Tibial nerve (tissue), 4 donors: Measurements from ENCODE around the gene UBE2J2. TPM values are rescaled to one million over a fixed set of nuclear protein-coding genes. Genes with fewer than 3 reads are reported as not detected.
A peak's percentile ranks its signal among the peaks of the same experiment; 100 is the strongest.

ENCODE experiments used
- DNase-seq, 2 donors: peaks; one replicate each; pipeline ENCODE4 v3.0.0-alpha.2; 2019; ENCODE audit warnings: low spot score in 2 of 2
- H3K27ac ChIP-seq, 4 donors: fragments of 200-600 bp; sonication (generic) in 3 of 4; one replicate each; pipeline ENCODE4 v1.5.1; 2017 to 2019; ENCODE audit warnings: mild to moderate bottlenecking in 1 of 4
- H3K27me3 ChIP-seq, 2 donors: fragments of 200-600 bp; sonication (generic) in 1 of 2; one replicate each; pipeline versions ENCODE4 v1.5.1 to v1.6.0; 2017 to 2019
- H3K36me3 ChIP-seq, 3 donors: fragments of 200-600 bp; sonication (generic); one replicate each; pipeline ENCODE4 v1.5.1; 2018 to 2019
- H3K4me1 ChIP-seq, 4 donors: fragments of 200-600 bp; sonication (generic) in 3 of 4; one replicate each; pipeline ENCODE4 v1.5.1; 2017 to 2019
- H3K4me3 ChIP-seq, 4 donors: fragments of 200-600 bp; sonication (generic) in 3 of 4; one replicate each; pipeline ENCODE4 v1.5.1; 2017 to 2019; ENCODE audit warnings: mild to moderate bottlenecking in 1 of 4, moderate library complexity in 1 of 4
- H3K9me3 ChIP-seq, 4 donors: fragments of 200-600 bp; sonication (generic) in 3 of 4; one replicate each; pipeline ENCODE4 v1.5.1; 2017 to 2019
- CTCF ChIP-seq, 5 experiments: fragments of 200-600 bp in 3 of 5; fragments of 450-650 bp in 2 of 5; sonication (generic) in 3 of 5; IDR thresholded peaks; one replicate each; pipeline ENCODE4 v1.5.1; 2016 to 2019; ENCODE audit warnings: antibody characterized with exemption in 5 of 5, mild to moderate bottlenecking in 3 of 5, moderate library complexity in 2 of 5
- EP300 ChIP-seq, 2 donors: sonication (generic); formaldehyde crosslinking; IDR thresholded peaks; one replicate each; pipeline ENCODE4 v1.6.1; 2017; ENCODE audit warnings: antibody characterized with exemption in 2 of 2, mild to moderate bottlenecking in 1 of 2
- POLR2A ChIP-seq, 2 donors: fragments of 450-650 bp; IDR thresholded peaks; one replicate each; pipeline ENCODE4 v1.6.1; 2017; ENCODE audit warnings: antibody characterized with exemption in 2 of 2, mild to moderate bottlenecking in 2 of 2, moderate library complexity in 2 of 2
- WGBS, 2 donors: methylation state at CpG; one replicate each; pipeline ENCODE4 v1.1.5; 2018; 5-methylcytosine and 5-hydroxymethylcytosine counted together
- total RNA-seq, 4 donors: library from RNA; depleted of rRNA; stranded (reverse); fragments of >200 nt; gene quantifications; one replicate each; pipeline ENCODE4 v1.1.0, GENCODE V29; 2016

The UBE2J2 gene
- total RNA-seq, 4 donors from 2014 or later = 42.2 to 61.0 (median 53.5) TPM

DNA sequence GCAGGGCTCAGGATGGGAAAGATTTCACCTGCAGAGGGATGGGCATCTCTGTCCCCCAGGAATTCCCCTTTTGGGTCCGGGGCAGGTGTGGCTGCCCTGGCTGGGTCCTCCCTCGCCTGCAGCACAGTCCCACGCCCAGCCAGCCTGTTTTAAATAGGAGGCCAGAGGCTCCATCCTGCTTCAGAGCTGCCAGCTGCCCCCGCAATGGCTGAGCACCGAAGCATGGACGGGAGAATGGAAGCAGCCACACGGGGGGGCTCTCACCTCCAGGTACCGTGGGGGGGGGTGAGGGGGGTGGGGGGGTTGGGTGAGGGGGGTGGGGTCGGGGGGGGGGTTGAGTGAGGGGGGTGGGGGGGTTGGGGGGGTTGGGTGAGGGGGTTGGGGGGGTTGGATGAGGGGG lies 10.2 kb upstream of the UBE2J2 start:
- Histone ChIP-seq H3K9me3 (no peaks in the 10 kb centered on the region), H3K27ac (no peak overlapping the region), H3K4me1 (no peaks in the 10 kb centered on the region), H3K4me3 (no peak overlapping the region), H3K27me3 (peaks cover 0 to 23% of the 10 kb centered on the region in 2 donors), H3K36me3 (no peaks in the 10 kb centered on the region)
- no peak for TF ChIP-seq POLR2A (IDR thresholded peaks at IDR 0.05)
- no peak for TF ChIP-seq CTCF (IDR thresholded peaks at IDR 0.05)
- TF ChIP-seq EP300 (IDR thresholded peaks at IDR 0.05) = no peak
- WGBS, 2 donors = 53% methylated on average over 3 of the region's 9 CpGs; no CpG with 5 or more reads in 1 of the 2 donors
- no peak for DNase-seq

DNA sequence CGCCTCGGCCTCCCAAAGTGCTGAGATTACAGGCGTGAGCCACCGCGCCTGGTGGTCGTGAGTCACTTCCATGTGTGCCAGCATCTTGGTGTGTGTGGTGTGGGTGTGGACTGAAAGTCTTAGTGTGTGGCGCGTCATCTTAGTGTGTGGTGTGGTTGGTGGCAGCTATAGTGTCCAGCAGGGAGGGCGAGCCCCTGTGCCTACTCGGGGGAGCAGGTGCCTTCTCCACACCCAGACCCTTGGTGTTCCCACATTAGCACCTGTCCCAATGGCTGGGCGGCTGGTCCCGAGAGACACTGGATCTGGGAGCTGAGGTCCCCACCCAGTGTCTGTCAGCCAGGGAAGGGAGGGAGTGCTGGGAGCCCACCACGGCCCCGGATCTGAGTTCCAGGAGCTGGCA lies 9.3 kb upstream of the UBE2J2 start:
- H3K4me3 ChIP-seq = no peak overlapping the region
- no peaks in the 10 kb centered on the region for H3K36me3 ChIP-seq
- peaks cover 0 to 23% of the 10 kb centered on the region in 2 donors for H3K27me3 ChIP-seq
- WGBS, 2 donors = 90 to 91% methylated on average over 14 of the region's 14 CpGs
- no peaks in the 10 kb centered on the region for H3K4me1 ChIP-seq
- DNase-seq = no peak
- no peak for TF ChIP-seq POLR2A (IDR thresholded peaks at IDR 0.05)
- TF ChIP-seq EP300 (IDR thresholded peaks at IDR 0.05) = no peak
- no peak for TF ChIP-seq CTCF (IDR thresholded peaks at IDR 0.05)
- no peak overlapping the region for H3K27ac ChIP-seq
- H3K9me3 ChIP-seq = no peaks in the 10 kb centered on the region

DNA sequence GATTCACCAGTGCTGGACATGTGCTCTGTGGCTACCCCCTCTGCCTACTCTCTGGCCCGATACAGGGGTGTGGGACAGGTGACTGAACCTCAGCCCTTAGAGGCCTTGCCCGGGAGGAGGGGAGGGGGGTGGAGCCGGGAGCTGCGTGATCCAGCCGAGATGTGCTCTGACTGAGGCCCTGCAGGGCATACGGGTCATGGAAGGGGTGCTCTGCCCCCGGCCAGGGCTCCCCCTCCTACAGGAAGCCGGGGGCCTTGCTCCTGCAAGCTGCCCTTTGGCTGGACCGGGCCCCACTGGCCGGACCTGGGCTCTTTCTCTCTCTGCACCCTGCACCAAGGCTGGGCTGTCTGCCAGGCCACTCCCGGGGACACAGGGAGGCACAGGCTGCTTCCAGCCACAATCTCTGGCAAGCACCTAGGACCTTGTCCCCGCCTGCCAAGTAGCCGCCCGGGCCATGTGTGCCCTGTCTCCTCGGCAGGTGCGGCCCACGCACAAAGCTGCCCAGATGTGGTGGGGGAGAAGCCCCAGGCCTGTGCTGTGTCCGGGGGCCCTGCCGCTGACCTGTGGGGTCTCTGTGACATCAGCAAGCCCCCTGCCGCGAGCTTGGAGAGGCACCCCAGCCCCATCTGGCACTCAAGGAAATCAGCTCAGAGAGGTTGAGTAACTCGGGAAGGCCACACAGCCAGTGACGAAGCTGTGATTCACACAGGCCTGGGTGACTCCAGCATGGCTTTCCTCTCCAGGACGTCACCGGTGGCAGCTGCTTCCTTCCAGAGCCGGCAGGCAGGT lies 8.1 kb upstream of the UBE2J2 start:
- H3K36me3 ChIP-seq = no peaks in the 10 kb centered on the region
- no peaks in the 10 kb centered on the region for H3K9me3 ChIP-seq
- H3K4me1 ChIP-seq = no peaks in the 10 kb centered on the region
- no peak overlapping the region for H3K4me3 ChIP-seq
- DNase-seq = no peak
- peaks cover 0 to 18% of the 10 kb centered on the region in 2 donors for H3K27me3 ChIP-seq
- H3K27ac ChIP-seq = peak overlapping the region in 1 of 4 donors; percentile 59
- WGBS, 2 donors = 42 to 60% methylated on average over 4 to 15 of the region's 26 CpGs
- no peak for TF ChIP-seq EP300 (IDR thresholded peaks at IDR 0.05)
- TF ChIP-seq CTCF (IDR thresholded peaks at IDR 0.05) = no peak
- no peak for TF ChIP-seq POLR2A (IDR thresholded peaks at IDR 0.05)

GRCh38 chr1:1280782-1281481 lies 7.3 kb upstream of the UBE2J2 start:
- no peaks in the 10 kb centered on the region for H3K4me1 ChIP-seq
- H3K9me3 ChIP-seq = no peaks in the 10 kb centered on the region
- no peak overlapping the region for H3K4me3 ChIP-seq
- peak overlapping the region in 1 of 4 donors; percentile 45 for H3K27ac ChIP-seq
- H3K36me3 ChIP-seq = no peaks in the 10 kb centered on the region
- TF ChIP-seq CTCF (IDR thresholded peaks at IDR 0.05) (no peak), EP300 (IDR thresholded peaks at IDR 0.05) (no peak), POLR2A (IDR thresholded peaks at IDR 0.05) (no peak)
- peaks cover 0 to 10% of the 10 kb centered on the region in 2 donors for H3K27me3 ChIP-seq
- 88 to 91% methylated on average over 9 to 12 of the region's 21 CpGs for WGBS, 2 donors
- DNase-seq = no peak

DNA sequence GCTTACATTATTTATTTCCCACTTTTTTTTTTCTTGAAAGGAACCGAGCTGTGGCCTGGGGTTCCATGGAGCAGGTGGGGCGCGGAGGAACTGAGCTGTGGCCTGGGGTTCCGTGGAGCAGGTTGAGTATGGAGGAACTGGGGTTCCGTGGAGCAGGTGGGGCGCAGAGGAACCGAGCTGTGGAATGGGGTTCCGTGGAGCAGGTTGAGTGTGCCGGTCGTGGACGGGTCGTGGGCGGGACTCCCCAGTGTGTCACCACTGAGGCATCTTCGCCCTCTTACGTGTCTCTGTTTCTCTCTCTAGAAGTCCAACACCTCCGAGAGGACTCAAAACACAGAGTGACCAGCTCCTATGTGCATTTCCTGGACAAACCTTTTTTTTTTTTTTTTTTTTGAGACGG lies 5.4 kb upstream of the UBE2J2 start:
- no peaks in the 10 kb centered on the region for H3K9me3 ChIP-seq
- H3K27ac ChIP-seq = no peak overlapping the region
- H3K27me3 ChIP-seq = no peaks in the 10 kb centered on the region
- no peak overlapping the region for H3K4me3 ChIP-seq
- peaks cover 0 to 15% (median 6%) of the 10 kb centered on the region in 4 donors for H3K4me1 ChIP-seq
- no peak for DNase-seq
- TF ChIP-seq POLR2A (IDR thresholded peaks at IDR 0.05) (no peak), EP300 (IDR thresholded peaks at IDR 0.05) (no peak), CTCF (IDR thresholded peaks at IDR 0.05) (no peak)
- 92% methylated on average over 17 of the region's 17 CpGs for WGBS, 2 donors
- H3K36me3 ChIP-seq = no peaks in the 10 kb centered on the region
